ENCODE results near the gene APOLD1.
"Not testable (repeated sequence)": the region's sequence is repeated elsewhere in the genome, so short reads cannot be mapped to it uniquely, and the experiment has no call there.

Gene APOLD1

GRCh38 chr12:12784911-12785814, at the start of gene APOLD1:
TSS of gene APOLD1 (plus strand) at chr12:12785659. CDS start at chr12:12785692, 33 bp downstream.
- peak; percentile 84 for DNase-seq (ENCODE audit: low spot score)

- DNase-seq (ENCODE audit: low spot score) = peak; percentile 43
These were observed 48.4 kb upstream of the APOLD1 start for GRCh38 chr12:12736759-12737676.

DNA sequence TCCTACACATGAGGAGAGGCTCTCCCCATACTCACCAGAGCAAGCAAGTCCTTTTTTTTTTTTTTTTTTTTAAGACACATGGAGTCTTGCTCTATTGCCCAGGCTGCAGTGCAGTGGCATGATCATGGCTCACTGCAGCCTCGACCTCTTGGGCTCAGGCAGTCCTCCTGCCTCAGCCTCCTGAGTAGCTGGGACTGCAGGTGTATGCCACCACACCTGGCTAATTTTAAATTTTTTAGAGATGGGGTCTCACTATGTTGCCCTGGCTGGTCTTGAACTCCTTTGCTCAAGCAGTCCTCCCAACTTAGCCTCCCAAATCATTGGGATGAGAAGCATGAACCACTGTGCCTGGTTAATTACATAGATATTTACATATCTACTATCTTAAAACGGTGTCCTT, 47.3 kb upstream of the APOLD1 start:
- DNase-seq (ENCODE audit: low spot score) = not testable (repeated sequence)

DNA sequence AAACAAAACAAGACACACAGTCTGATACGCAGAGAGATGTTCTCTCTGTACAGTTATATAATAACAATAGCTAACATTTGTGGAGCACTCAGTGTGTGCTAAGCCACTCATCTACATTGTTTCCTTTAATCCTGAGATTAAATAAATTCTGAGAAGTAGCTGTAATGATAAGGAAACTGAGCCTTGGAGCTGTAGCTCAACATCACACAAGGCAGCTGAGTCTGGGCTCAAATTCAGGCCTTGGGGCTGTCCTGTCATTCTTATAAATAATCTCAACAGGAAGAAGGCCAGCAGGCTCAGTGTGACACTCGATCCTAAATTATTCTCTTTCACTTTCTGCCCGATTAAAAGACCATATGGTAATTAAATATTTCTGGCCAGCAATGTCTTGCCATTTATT, 43.8 kb upstream of the APOLD1 start:
- no peak for DNase-seq (ENCODE audit: low spot score)

GRCh38 chr12:12744546-12745305, 40.7 kb upstream of the APOLD1 start:
- no peak for DNase-seq (ENCODE audit: low spot score)

GRCh38 chr12:12745576-12746211, 39.8 kb upstream of the APOLD1 start:
- no peak for DNase-seq (ENCODE audit: low spot score)

- no peak for DNase-seq (ENCODE audit: low spot score)
These were observed 38.2 kb upstream of the APOLD1 start for GRCh38 chr12:12747278-12747677.

DNA sequence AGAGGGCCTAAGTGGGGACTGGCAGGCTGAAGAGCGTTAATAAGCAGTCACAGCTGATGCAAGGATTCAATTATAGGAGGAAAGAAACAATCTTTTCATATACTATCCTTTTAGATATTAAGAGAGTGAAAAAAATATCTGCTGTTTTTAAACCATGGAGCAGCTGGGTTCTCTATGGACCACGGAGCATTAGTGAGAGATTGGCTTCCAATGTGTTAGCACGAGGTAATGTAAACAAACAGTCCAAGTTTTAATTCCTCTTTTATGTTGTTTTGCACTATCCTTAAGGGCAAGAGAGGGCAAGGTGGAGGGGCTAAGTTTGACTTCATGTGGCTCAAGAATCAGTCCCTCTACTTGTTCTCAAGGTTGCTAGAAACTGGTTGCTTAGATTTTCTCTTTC, 37.4 kb upstream of the APOLD1 start:
- DNase-seq (ENCODE audit: low spot score) = no peak

- DNase-seq (ENCODE audit: low spot score) = peak; percentile 35
These were observed 36.0 kb upstream of the APOLD1 start for GRCh38 chr12:12749433-12749832.

DNA sequence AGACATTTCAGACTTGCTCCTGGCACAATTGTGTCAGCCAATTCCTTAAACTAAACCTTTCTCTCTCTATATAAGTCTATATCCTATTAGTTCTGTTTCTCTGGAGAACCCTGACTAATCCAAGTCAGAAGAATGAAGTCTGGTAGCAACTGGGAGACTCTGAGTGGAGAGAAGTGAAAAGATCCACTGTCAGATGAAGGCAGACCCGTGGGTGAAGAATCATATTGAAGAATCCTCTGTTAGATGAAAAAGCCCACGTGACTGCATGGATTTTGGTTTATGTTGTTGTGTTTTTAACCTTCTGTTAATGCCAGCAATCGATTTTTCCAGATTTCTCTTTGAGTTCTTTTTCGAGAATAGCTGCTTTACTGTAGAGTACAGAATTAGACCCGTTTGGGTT, 29.5 kb upstream of the APOLD1 start:
- no peak for DNase-seq (ENCODE audit: low spot score)

GRCh38 chr12:12757121-12757520, 28.3 kb upstream of the APOLD1 start:
- DNase-seq (ENCODE audit: low spot score) = no peak

- DNase-seq (ENCODE audit: low spot score) = no peak
These were observed 26.1 kb upstream of the APOLD1 start for GRCh38 chr12:12759234-12759915.

DNA sequence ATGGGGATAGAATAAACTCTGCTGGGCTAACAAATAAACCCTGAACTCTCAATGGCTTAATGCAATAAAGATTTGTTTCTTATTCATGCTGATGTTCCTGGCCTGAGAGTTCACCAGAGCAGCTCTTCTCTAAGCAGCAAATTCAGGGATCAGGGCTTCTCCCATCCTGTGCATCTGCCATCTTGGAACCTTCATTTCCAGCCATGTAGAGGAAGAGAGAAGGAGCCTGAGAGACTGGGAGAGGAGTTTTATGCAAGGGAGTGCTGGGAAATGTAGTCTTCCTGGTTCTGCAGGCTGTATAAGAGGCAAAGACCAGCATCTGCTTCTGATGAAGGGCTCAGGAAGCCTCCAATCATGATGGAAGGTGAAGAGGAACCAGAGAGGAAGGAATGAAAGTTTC, 20.6 kb upstream of the APOLD1 start:
- DNase-seq (ENCODE audit: low spot score) = no peak

DNA sequence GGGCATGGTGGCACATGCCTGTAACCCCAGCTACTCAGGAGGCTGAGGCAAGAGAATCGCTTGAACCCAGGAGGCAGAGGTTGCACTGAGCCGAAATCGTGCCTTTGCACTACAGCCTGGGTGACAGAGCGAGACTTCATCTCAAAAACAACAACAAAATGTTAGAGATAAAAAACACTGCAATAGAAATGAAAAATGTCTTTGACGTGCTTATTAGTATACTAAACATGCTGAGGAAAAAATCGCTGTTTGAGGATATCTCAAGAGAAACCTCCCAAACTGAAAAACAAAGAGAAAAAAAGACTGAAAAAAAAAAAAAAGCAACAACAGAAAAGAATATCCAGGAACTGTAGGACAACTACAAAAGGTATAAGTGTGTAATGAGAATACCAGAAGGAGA, 15.2 kb upstream of the APOLD1 start:
- DNase-seq (ENCODE audit: low spot score) = no peak

GRCh38 chr12:12774791-12775190, 10.7 kb upstream of the APOLD1 start:
- no peak for DNase-seq (ENCODE audit: low spot score)

GRCh38 chr12:12776261-12776660, 9.2 kb upstream of the APOLD1 start:
- DNase-seq (ENCODE audit: low spot score) = no peak

DNA sequence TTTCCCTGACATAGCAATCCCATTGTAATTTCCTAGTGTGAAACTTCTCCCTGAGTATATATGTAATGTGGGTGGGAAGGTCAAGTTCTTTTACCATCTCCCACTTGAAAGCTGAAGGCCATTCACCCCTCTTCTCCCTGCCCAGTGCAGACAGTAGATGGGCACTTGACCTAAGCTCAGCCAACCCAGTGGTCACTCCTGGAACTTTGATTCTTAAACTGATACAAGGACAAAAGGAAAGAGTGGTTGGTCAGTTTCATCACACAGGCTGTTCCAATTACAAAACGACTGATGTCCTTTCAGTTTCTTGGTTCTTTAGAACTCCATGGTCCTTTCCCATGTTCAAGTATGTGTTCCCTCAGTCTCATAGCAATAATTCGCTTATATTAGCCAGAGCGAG, 8.4 kb upstream of the APOLD1 start:
- DNase-seq (ENCODE audit: low spot score) = no peak

- DNase-seq (ENCODE audit: low spot score) = no peak
These were observed 6.5 kb upstream of the APOLD1 start for GRCh38 chr12:12779007-12779406.

- DNase-seq (ENCODE audit: low spot score) = peak; percentile 25
These were observed 5.9 kb upstream of the APOLD1 start for GRCh38 chr12:12779529-12779928.

DNA sequence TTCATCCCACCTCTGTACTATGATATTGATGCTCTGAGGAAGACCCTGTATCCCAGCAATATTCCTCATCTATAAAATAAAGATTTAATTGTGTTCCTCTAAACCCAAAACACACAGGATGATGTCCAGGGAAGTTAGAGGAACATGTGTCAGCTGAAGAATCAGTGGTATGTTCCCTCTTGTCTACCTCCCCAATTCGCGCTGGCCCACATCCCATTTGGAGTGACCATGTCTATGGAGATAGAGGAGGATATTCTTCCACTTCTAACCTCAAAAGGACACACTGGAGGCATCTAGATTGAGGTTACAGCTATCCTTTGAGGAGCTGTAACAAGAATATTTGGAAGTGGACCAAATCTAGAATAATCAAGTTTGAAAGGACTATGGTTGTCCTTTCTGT, 1.3 kb upstream of the APOLD1 start:
- DNase-seq (ENCODE audit: low spot score) = no peak

DNA sequence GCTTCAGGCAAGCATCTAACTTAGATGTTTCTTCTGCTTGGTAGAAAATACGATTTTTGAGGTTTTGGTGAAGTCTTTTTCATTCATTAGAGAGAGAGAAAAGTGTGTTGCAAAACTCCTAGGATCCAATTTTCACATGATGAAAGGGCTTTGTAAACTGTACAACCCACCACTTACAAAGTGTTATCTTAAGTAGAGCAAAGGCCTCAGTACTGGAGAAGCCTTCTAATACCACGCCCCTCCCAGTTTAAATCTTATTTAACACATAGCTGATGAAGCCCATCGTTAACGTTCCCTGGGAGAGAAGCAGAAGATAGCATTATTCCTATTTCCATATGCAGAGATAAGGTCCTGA, 869 bp downstream of the APOLD1 start:
- DNase-seq (ENCODE audit: low spot score) = no peak
